ENCODE measurements around the gene LRRFIP1. TPM values are rescaled to one million over a fixed set of nuclear protein-coding genes. Genes with fewer than 3 reads are reported as not detected.
A peak's percentile ranks its signal among the peaks of the same experiment; 100 is the strongest.

The LRRFIP1 gene
- total and polyA plus RNA-seq, 10 of the 15 experiments (the other 5 are each of a cell fraction or from before 2014, with no cell fraction given), result 36.2 to 120 (median 74.3) TPM

DNA sequence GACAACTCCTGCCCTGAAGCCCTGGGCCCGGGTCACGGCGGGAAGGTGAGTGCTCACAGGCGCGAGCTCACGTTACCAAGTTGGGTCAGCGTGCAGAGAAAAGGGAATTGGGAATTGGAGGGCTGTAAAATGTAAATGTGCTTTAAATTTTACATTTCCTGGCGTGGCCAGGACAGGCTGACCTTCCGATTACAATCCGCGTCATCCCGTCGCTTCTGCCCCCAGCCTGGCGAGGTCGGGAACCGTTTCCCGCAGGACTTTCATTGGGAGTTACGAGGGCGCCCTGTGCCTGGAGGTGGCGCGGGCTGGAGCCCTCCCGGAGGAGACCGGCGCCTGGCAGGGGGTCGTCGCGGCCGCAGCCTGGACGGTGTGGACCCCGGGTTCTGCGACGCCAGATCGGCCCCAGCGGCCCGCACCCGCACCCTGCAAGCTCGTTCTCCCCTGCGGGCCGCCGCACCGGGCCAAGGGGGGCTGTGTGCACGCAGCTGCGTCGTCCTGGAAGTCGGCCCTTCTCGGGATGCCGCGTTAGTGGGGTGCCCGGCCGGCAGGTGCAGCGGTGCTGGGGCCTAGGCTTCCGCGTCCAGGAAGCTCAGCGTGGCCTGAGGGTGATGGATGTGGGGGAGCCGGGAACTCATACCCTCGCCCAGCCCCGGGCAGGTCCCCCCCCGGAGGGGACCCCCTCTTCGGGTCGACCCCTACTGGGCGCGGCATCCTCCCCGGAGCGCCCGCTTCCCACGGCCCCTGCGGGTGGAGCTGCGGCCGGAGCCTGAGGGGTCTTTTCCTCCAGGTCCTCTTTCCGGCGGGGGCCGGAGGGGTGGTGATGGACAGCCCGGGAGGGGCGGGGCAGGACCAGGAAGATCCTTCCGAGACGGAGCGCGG, 63.9 kb downstream of the LRRFIP1 start (continued):
- TF ChIP-seq, protein P1, sequence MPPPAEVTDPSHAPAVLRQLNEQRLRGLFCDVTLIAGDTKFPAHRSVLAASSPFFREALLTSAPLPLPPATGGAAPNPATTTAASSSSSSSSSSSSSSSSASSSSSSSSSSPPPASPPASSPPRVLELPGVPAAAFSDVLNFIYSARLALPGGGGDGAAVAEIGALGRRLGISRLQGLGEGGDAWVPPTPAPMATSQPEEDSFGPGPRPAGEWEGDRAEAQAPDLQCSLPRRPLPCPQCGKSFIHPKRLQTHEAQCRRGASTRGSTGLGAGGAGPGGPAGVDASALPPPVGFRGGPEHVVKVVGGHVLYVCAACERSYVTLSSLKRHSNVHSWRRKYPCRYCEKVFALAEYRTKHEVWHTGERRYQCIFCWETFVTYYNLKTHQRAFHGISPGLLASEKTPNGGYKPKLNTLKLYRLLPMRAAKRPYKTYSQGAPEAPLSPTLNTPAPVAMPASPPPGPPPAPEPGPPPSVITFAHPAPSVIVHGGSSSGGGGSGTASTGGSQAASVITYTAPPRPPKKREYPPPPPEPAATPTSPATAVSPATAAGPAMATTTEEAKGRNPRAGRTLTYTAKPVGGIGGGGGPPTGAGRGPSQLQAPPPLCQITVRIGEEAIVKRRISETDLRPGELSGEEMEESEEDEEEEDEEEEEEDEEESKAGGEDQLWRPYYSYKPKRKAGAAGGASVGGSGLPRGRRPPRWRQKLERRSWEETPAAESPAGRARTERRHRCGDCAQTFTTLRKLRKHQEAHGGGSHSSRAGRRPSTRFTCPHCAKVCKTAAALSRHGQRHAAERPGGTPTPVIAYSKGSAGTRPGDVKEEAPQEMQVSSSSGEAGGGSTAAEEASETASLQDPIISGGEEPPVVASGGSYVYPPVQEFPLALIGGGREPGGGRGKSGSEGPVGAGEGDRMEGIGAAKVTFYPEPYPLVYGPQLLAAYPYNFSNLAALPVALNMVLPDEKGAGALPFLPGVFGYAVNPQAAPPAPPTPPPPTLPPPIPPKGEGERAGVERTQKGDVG (CRISPR knock-in tag; IDR thresholded peaks at IDR 0.05), result no peak
- no peak for TF ChIP-seq TAF1 (IDR thresholded peaks at IDR 0.05; ENCODE audit: borderline replicate concordance, low read depth, low read length)
- TF ChIP-seq, protein P2, sequence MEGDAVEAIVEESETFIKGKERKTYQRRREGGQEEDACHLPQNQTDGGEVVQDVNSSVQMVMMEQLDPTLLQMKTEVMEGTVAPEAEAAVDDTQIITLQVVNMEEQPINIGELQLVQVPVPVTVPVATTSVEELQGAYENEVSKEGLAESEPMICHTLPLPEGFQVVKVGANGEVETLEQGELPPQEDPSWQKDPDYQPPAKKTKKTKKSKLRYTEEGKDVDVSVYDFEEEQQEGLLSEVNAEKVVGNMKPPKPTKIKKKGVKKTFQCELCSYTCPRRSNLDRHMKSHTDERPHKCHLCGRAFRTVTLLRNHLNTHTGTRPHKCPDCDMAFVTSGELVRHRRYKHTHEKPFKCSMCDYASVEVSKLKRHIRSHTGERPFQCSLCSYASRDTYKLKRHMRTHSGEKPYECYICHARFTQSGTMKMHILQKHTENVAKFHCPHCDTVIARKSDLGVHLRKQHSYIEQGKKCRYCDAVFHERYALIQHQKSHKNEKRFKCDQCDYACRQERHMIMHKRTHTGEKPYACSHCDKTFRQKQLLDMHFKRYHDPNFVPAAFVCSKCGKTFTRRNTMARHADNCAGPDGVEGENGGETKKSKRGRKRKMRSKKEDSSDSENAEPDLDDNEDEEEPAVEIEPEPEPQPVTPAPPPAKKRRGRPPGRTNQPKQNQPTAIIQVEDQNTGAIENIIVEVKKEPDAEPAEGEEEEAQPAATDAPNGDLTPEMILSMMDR (IDR thresholded peaks at IDR 0.05 in 2 of 3, conservative IDR thresholded peaks at IDR 0.05 in 1 of 3; ENCODE audit: control insufficient read depth in 2 of 3, extremely low read depth in 1 of 3, insufficient read depth in 1 of 3, low read depth in 3 of 3, low read length in 3 of 3), result 0 out of 6 replicates have a peak, but pooled peaks of 1 of the 3 experiments have one; percentile 3
- TF ChIP-seq NR2C1 (IDR thresholded peaks at IDR 0.05), result no peak
- TF ChIP-seq NFIC (IDR thresholded peaks at IDR 0.05; ENCODE audit: low read depth, low read length), result no peak
- peak; percentile 55; the same call in 1 of the 2 replicates for TF ChIP-seq SPI1 (IDR thresholded peaks at IDR 0.05; ENCODE audit: borderline replicate concordance, insufficient read depth, low read depth, low read length)
- TF ChIP-seq LARP7 (IDR thresholded peaks at IDR 0.05), result 0 out of 2 replicates have a peak, but pooled peaks have one; percentile 31
- TF ChIP-seq DPF2 (IDR thresholded peaks at IDR 0.05), result peak; percentile 45; the same call in 1 of the 2 replicates
- TF ChIP-seq, protein P3, sequence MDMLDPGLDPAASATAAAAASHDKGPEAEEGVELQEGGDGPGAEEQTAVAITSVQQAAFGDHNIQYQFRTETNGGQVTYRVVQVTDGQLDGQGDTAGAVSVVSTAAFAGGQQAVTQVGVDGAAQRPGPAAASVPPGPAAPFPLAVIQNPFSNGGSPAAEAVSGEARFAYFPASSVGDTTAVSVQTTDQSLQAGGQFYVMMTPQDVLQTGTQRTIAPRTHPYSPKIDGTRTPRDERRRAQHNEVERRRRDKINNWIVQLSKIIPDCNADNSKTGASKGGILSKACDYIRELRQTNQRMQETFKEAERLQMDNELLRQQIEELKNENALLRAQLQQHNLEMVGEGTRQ (IDR thresholded peaks at IDR 0.05; ENCODE audit: borderline replicate concordance, low read depth, low read length), result no peak
- peak; percentile 28; the same call in 1 of the 2 replicates for TF ChIP-seq EED (IDR thresholded peaks at IDR 0.05; ENCODE audit: low read depth)
- TF ChIP-seq MTA2 (IDR thresholded peaks at IDR 0.05; ENCODE audit: low read depth), result no peak
- TF ChIP-seq GABPA (IDR thresholded peaks at IDR 0.05; ENCODE audit: low read depth), result 0 out of 2 replicates have a peak, but pooled peaks have one; percentile 17
- TF ChIP-seq, protein P4, sequence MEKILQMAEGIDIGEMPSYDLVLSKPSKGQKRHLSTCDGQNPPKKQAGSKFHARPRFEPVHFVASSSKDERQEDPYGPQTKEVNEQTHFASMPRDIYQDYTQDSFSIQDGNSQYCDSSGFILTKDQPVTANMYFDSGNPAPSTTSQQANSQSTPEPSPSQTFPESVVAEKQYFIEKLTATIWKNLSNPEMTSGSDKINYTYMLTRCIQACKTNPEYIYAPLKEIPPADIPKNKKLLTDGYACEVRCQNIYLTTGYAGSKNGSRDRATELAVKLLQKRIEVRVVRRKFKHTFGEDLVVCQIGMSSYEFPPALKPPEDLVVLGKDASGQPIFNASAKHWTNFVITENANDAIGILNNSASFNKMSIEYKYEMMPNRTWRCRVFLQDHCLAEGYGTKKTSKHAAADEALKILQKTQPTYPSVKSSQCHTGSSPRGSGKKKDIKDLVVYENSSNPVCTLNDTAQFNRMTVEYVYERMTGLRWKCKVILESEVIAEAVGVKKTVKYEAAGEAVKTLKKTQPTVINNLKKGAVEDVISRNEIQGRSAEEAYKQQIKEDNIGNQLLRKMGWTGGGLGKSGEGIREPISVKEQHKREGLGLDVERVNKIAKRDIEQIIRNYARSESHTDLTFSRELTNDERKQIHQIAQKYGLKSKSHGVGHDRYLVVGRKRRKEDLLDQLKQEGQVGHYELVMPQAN (conservative IDR thresholded peaks at IDR 0.05), result 0 out of 2 replicates have a peak, but pooled peaks have one; percentile 49
- TF ChIP-seq, protein P5, sequence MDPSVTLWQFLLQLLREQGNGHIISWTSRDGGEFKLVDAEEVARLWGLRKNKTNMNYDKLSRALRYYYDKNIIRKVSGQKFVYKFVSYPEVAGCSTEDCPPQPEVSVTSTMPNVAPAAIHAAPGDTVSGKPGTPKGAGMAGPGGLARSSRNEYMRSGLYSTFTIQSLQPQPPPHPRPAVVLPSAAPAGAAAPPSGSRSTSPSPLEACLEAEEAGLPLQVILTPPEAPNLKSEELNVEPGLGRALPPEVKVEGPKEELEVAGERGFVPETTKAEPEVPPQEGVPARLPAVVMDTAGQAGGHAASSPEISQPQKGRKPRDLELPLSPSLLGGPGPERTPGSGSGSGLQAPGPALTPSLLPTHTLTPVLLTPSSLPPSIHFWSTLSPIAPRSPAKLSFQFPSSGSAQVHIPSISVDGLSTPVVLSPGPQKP (IDR thresholded peaks at IDR 0.05; ENCODE audit: low read depth, low read length), result no peak

All from GM12878 (cell line).